Measurements from ENCODE around the gene TYROBP. TPM values are rescaled to one million over a fixed set of nuclear protein-coding genes. Genes with fewer than 3 reads are reported as not detected.
A peak's percentile ranks its signal among the peaks of the same experiment; 100 is the strongest.

Gene TYROBP
- total and polyA plus RNA-seq, 4 donors: 17.0 to 1,276 (median 417) TPM

GRCh38 chr19:35899547-35900214 is 8.4 kb downstream of the TYROBP start:
- 0% methylated on average over 36 to 42 of the region's 43 CpGs for WGBS, 2 donors
- H3K4me1 ChIP-seq (ENCODE audit: control insufficient read depth in 5 of 5, insufficient read depth in 5 of 5, low read length in 5 of 5): peaks cover 0 to 18% (median 0%) of the 10 kb centered on the region in 5 donors
- TF ChIP-seq, protein P1, sequence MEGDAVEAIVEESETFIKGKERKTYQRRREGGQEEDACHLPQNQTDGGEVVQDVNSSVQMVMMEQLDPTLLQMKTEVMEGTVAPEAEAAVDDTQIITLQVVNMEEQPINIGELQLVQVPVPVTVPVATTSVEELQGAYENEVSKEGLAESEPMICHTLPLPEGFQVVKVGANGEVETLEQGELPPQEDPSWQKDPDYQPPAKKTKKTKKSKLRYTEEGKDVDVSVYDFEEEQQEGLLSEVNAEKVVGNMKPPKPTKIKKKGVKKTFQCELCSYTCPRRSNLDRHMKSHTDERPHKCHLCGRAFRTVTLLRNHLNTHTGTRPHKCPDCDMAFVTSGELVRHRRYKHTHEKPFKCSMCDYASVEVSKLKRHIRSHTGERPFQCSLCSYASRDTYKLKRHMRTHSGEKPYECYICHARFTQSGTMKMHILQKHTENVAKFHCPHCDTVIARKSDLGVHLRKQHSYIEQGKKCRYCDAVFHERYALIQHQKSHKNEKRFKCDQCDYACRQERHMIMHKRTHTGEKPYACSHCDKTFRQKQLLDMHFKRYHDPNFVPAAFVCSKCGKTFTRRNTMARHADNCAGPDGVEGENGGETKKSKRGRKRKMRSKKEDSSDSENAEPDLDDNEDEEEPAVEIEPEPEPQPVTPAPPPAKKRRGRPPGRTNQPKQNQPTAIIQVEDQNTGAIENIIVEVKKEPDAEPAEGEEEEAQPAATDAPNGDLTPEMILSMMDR (IDR thresholded peaks at IDR 0.05; ENCODE audit: control extremely low read depth, extremely low read depth): no peak

GRCh38 chr19:35898499-35898809 is 9.6 kb downstream of the TYROBP start:
- Histone ChIP-seq H3K9ac (ENCODE audit: insufficient read depth in 1 of 2, low read length in 2 of 2) (peak overlapping the region in 1 of 2 donors; percentile 65), H3K4me1 (ENCODE audit: control insufficient read depth in 5 of 5, insufficient read depth in 5 of 5, low read length in 5 of 5) (peaks cover 0 to 16% (median 0%) of the 10 kb centered on the region in 5 donors), H3K36me3 (ENCODE audit: control insufficient read depth in 4 of 4, insufficient read depth in 4 of 4, low read length in 4 of 4) (peaks cover 0 to 21% (median 4%) of the 10 kb centered on the region in 4 donors), H3K27ac (ENCODE audit: low read depth in 1 of 2, low read length in 1 of 2) (peak overlapping the region in 1 of 2 donors; percentile 88), H3K27me3 (ENCODE audit: control insufficient read depth in 3 of 3, insufficient read depth in 3 of 3, low read length in 2 of 3) (no peaks in the 10 kb centered on the region), H3K9me3 (ENCODE audit: control insufficient read depth in 4 of 4, insufficient read depth in 3 of 4, low read length in 3 of 4) (no peaks in the 10 kb centered on the region), H3K4me3 (peak overlapping the region; percentile 85)
- 7 to 8% methylated on average over 17 of the region's 17 CpGs for WGBS, 2 donors
- TF ChIP-seq, protein P1 (IDR thresholded peaks at IDR 0.05; ENCODE audit: control extremely low read depth, extremely low read depth): no peak
- DNase-seq (no peak), ATAC-seq (ENCODE audit: insufficient read depth, low FRiP score) (no peak)

More at GRCh38 chr19:35899547-35900214, 8.4 kb downstream of the TYROBP start:
- Histone ChIP-seq H3K27ac (ENCODE audit: low read depth in 1 of 2, low read length in 1 of 2) (peak overlapping the region; percentile 43 to 88), H3K4me3 (peak overlapping the region; percentile 85), H3K9me3 (ENCODE audit: control insufficient read depth in 4 of 4, insufficient read depth in 3 of 4, low read length in 3 of 4) (no peaks in the 10 kb centered on the region), H3K36me3 (ENCODE audit: control insufficient read depth in 4 of 4, insufficient read depth in 4 of 4, low read length in 4 of 4) (peaks cover 0 to 17% (median 1%) of the 10 kb centered on the region in 4 donors), H3K9ac (ENCODE audit: insufficient read depth in 1 of 2, low read length in 2 of 2) (peak overlapping the region in 1 of 2 donors; percentile 65), H3K27me3 (ENCODE audit: control insufficient read depth in 3 of 3, insufficient read depth in 3 of 3, low read length in 2 of 3) (no peaks in the 10 kb centered on the region)
- DNase-seq (peak; percentile 76 to 90 (median 83)), ATAC-seq (ENCODE audit: insufficient read depth, low FRiP score) (peak; percentile 77)

GRCh38 chr19:35897706-35898451 is 10.2 kb downstream of the TYROBP start:
- no peaks in the 10 kb centered on the region for H3K9me3 ChIP-seq (ENCODE audit: control insufficient read depth in 4 of 4, insufficient read depth in 3 of 4, low read length in 3 of 4)
- ATAC-seq (ENCODE audit: insufficient read depth, low FRiP score): no peak
- 87 to 92% methylated on average over 13 of the region's 13 CpGs for WGBS, 2 donors
- TF ChIP-seq, protein P1 (IDR thresholded peaks at IDR 0.05; ENCODE audit: control extremely low read depth, extremely low read depth): no peak
- peak overlapping the region; percentile 85 for H3K4me3 ChIP-seq
- peaks cover 0 to 12% (median 0%) of the 10 kb centered on the region in 5 donors for H3K4me1 ChIP-seq (ENCODE audit: control insufficient read depth in 5 of 5, insufficient read depth in 5 of 5, low read length in 5 of 5)
- peak overlapping the region in 1 of 2 donors; percentile 88 for H3K27ac ChIP-seq (ENCODE audit: low read depth in 1 of 2, low read length in 1 of 2)
- H3K9ac ChIP-seq (ENCODE audit: insufficient read depth in 1 of 2, low read length in 2 of 2): no peak overlapping the region
- H3K36me3 ChIP-seq (ENCODE audit: control insufficient read depth in 4 of 4, insufficient read depth in 4 of 4, low read length in 4 of 4): peaks cover 0 to 22% (median 4%) of the 10 kb centered on the region in 4 donors
- H3K27me3 ChIP-seq (ENCODE audit: control insufficient read depth in 3 of 3, insufficient read depth in 3 of 3, low read length in 2 of 3): no peaks in the 10 kb centered on the region
- no peak for DNase-seq
